H9 (cell line): Measurements from ENCODE around the gene SAA4. TPM values are rescaled to one million over a fixed set of nuclear protein-coding genes. Genes with fewer than 3 reads are reported as not detected.

Experiments
- DNase-seq: peaks from one replicate; pipeline ENCODE4 v3.0.0-alpha.2; 2017
- H2AFZ ChIP-seq: one replicate; pipeline ENCODE4 v1.6.1; 2013; ENCODE audit warnings: mild to moderate bottlenecking, low read length, control low read depth, moderate library complexity
- H2AK5ac ChIP-seq: 2 replicates; pipeline ENCODE4 v1.6.1; 2013; ENCODE audit warnings: low read length, control low read depth, mixed read lengths; ENCODE audit not compliant: insufficient read length
- H2BK120ac ChIP-seq: one replicate; pipeline ENCODE4 v1.6.1; 2013; ENCODE audit warnings: low read depth, mild to moderate bottlenecking, low read length, control low read depth, inconsistent platforms; ENCODE audit not compliant: poor library complexity, severe bottlenecking
- H2BK12ac ChIP-seq: 2 replicates; pipeline ENCODE4 v1.6.1; 2013; ENCODE audit warnings: low read length, control low read depth, mixed read lengths, low read depth; ENCODE audit not compliant: insufficient read length
- H2BK15ac ChIP-seq: 2 replicates; pipeline ENCODE4 v1.6.1; 2013; ENCODE audit warnings: low read depth, low read length, control low read depth
- H2BK20ac ChIP-seq: one replicate; pipeline ENCODE4 v1.6.1; 2013; ENCODE audit warnings: low read depth, mild to moderate bottlenecking, low read length, control low read depth, inconsistent platforms; ENCODE audit not compliant: poor library complexity, severe bottlenecking
- H2BK5ac ChIP-seq: 2 replicates; pipeline ENCODE4 v1.6.1; 2013; ENCODE audit warnings: low read length, control low read depth, mixed read lengths; ENCODE audit not compliant: insufficient read length
- H3K14ac ChIP-seq: 2 replicates; pipeline ENCODE4 v1.6.1; 2013; ENCODE audit warnings: low read length, control low read depth; ENCODE audit not compliant: insufficient read depth
- H3K18ac ChIP-seq: 2 replicates; pipeline ENCODE4 v1.6.1; 2013; ENCODE audit warnings: low read depth, mild to moderate bottlenecking, mixed read lengths, low read length, control low read depth; ENCODE audit not compliant: insufficient read length
- H3K23ac ChIP-seq: 2 replicates; pipeline ENCODE4 v1.6.1; 2013; ENCODE audit warnings: low read length, control low read depth, mixed read lengths, low read depth; ENCODE audit not compliant: insufficient read length
- H3K23me2 ChIP-seq: 2 replicates; pipeline ENCODE4 v1.6.1; 2013; ENCODE audit warnings: low read depth, mild to moderate bottlenecking, mixed read lengths, low read length, control low read depth; ENCODE audit not compliant: insufficient read length, poor library complexity, severe bottlenecking
- H3K27ac ChIP-seq: 2 replicates; pipeline ENCODE4 v1.5.1; 2013; ENCODE audit warnings: low read length, control low read depth, mixed read lengths, low read depth; ENCODE audit not compliant: insufficient read length
- H3K27me3 ChIP-seq: 2 replicates; pipeline ENCODE4 v1.6.1; 2013; ENCODE audit warnings: low read length, control low read depth, inconsistent platforms; ENCODE audit not compliant: insufficient read depth
- H3K4ac ChIP-seq: 2 replicates; pipeline ENCODE4 v1.6.1; 2013; ENCODE audit warnings: low read depth, mild to moderate bottlenecking, control low read depth, inconsistent platforms, low read length, moderate library complexity
- H3K4me1 ChIP-seq: 2 replicates; pipeline ENCODE4 v1.6.1; 2013; ENCODE audit warnings: low read length, control low read depth, inconsistent platforms; ENCODE audit not compliant: insufficient read depth
- H3K4me2 ChIP-seq: 2 replicates; pipeline ENCODE4 v1.6.1; 2013; ENCODE audit warnings: low read length, control low read depth, mixed read lengths; ENCODE audit not compliant: insufficient read length, insufficient read depth
- H3K56ac ChIP-seq: 2 replicates; pipeline ENCODE4 v1.6.1; 2013; ENCODE audit warnings: low read depth, mild to moderate bottlenecking, mixed read lengths, low read length, control low read depth; ENCODE audit not compliant: insufficient read length
- H3K79me1 ChIP-seq: 2 replicates; pipeline ENCODE4 v1.6.1; 2013; ENCODE audit warnings: low read depth, mild to moderate bottlenecking, moderate library complexity, low read length, control low read depth, inconsistent platforms; ENCODE audit not compliant: insufficient read depth, poor library complexity, severe bottlenecking
- H3K79me2 ChIP-seq: 2 replicates; pipeline ENCODE4 v1.6.1; 2013; ENCODE audit warnings: low read length, control low read depth, inconsistent platforms; ENCODE audit not compliant: insufficient read depth
- H3K9ac ChIP-seq: 2 replicates; pipeline ENCODE4 v1.6.1; 2013; ENCODE audit warnings: low read length, control low read depth, mixed read lengths; ENCODE audit not compliant: insufficient read length; ENCODE audit errors: extremely low read depth
- H3K9me3 ChIP-seq: one replicate; pipeline ENCODE4 v1.6.1; 2013; ENCODE audit warnings: low read depth, low read length, inconsistent platforms; ENCODE audit not compliant: control insufficient read depth
- H3T11ph ChIP-seq: one replicate; pipeline ENCODE4 v1.6.1; 2013; ENCODE audit warnings: mild to moderate bottlenecking, low read length, control low read depth, inconsistent platforms
- H4K20me1 ChIP-seq: one replicate; pipeline ENCODE4 v1.6.1; 2013; ENCODE audit not compliant: control insufficient read depth, insufficient read length, insufficient read depth
- H4K5ac ChIP-seq: 2 replicates; pipeline ENCODE4 v1.6.1; 2013; ENCODE audit warnings: low read depth, mild to moderate bottlenecking, mixed read lengths, low read length, control low read depth; ENCODE audit not compliant: insufficient read length
- H4K8ac ChIP-seq: replicated peaks from 2 replicates; pipeline ENCODE4 v1.6.1; 2013; ENCODE audit warnings: low read length, control low read depth, mixed read lengths, low read depth; ENCODE audit not compliant: insufficient read length
- H4K91ac ChIP-seq: 2 replicates; pipeline ENCODE4 v1.6.1; 2013; ENCODE audit warnings: low read depth, mild to moderate bottlenecking, moderate library complexity, mixed read lengths, low read length, control low read depth; ENCODE audit not compliant: insufficient read length
- H3K27ac Mint-ChIP-seq, 3 experiments: 2 replicates in 2 of 3; 3 replicates in 1 of 3; pipeline ENCODE4 v1.8.0; 2020 to 2021; ENCODE audit warnings: mixed read lengths in 3 of 3, mild to moderate bottlenecking in 1 of 3, moderate library complexity in 1 of 3
- H3K27me3 Mint-ChIP-seq: 2 replicates; pipeline ENCODE4 v1.8.0; 2021; ENCODE audit warnings: low read depth, mild to moderate bottlenecking, moderate library complexity, mixed read lengths
- H3K36me3 Mint-ChIP-seq, 3 experiments: 2 replicates in 2 of 3; 3 replicates in 1 of 3; pipeline ENCODE4 v1.8.0; 2020 to 2021; ENCODE audit warnings: low read depth in 3 of 3, mixed read lengths in 3 of 3; ENCODE audit not compliant: insufficient read depth in 1 of 3
- H3K4me1 Mint-ChIP-seq, 2 experiments: 2 replicates each; pipeline ENCODE4 v1.8.0; 2020; ENCODE audit warnings: mixed read lengths in 2 of 2
- H3K4me3 Mint-ChIP-seq, 2 experiments: 2 replicates in 1 of 2; 3 replicates in 1 of 2; pipeline ENCODE4 v1.8.0; 2020 to 2021; ENCODE audit warnings: mild to moderate bottlenecking in 2 of 2, mixed read lengths in 2 of 2, moderate library complexity in 1 of 2
- H3K9me3 Mint-ChIP-seq, 2 experiments: 2 replicates in 1 of 2; 3 replicates in 1 of 2; pipeline ENCODE4 v1.8.0; 2020; ENCODE audit warnings: mild to moderate bottlenecking in 2 of 2, mixed read lengths in 2 of 2, moderate library complexity in 1 of 2
- CTCF ChIP-seq: fragments of 200-600 bp; sonication (generic); conservative IDR thresholded peaks from 3 replicates; pipeline ENCODE4 v1.8.0; 2021; ENCODE audit warnings: antibody characterized with exemption, mild to moderate bottlenecking
- WGBS: extraction: QIAGEN DNeasy Blood & Tissue Kit; methylation state at CpG from one replicate; pipeline ENCODE4 v1.1.7; 2013; ENCODE audit warnings: missing lambda C conversion rate, low lambda C conversion rate, mixed read lengths; ENCODE audit not compliant: insufficient read length; ENCODE audit errors: extremely low coverage; 5-methylcytosine and 5-hydroxymethylcytosine counted together
- total RNA-seq: library from RNA; stranded (reverse); gene quantifications from 2 replicates; pipeline ENCODE4 v1.2.1, GENCODE V29; 2021

The SAA4 gene
- total RNA-seq, 1 experiment from 2014 or later: not detected

GRCh38 chr11:18196532-18196931 is 40.1 kb downstream of the SAA4 start:
- no peak overlapping the region for H4K5ac ChIP-seq

More at GRCh38 chr11:18196532-18196931, 40.1 kb downstream of the SAA4 start:
- no peak overlapping the region for H2BK15ac ChIP-seq
- H3K14ac ChIP-seq: no peak overlapping the region
- H3K23ac ChIP-seq: no peak overlapping the region
- no peak for DNase-seq
- H3T11ph ChIP-seq: no peak overlapping the region
- no peak for TF ChIP-seq CTCF
- Mint-ChIP-seq H3K27ac (no peak overlapping the region), H3K36me3 (no peaks in the 10 kb centered on the region), H3K27me3 (peaks cover 1% of the 10 kb centered on the region), H3K4me1 (peaks cover 8 to 10% of the 10 kb centered on the region in 2 experiments), H3K9me3 (no peaks in the 10 kb centered on the region), H3K4me3 (no peak overlapping the region)
- no peak overlapping the region for H3K27ac ChIP-seq
- no peak overlapping the region for H2BK20ac ChIP-seq
- H3K9ac ChIP-seq: no peak overlapping the region
- no peak overlapping the region for H2AFZ ChIP-seq
- no peaks in the 10 kb centered on the region for H4K20me1 ChIP-seq
- no peak overlapping the region for H4K8ac ChIP-seq
- no peak overlapping the region for H4K91ac ChIP-seq
- no peaks in the 10 kb centered on the region for H3K79me2 ChIP-seq
- no peaks in the 10 kb centered on the region for H3K27me3 ChIP-seq
- WGBS: no CpG with 5 or more reads among the region's 2 CpGs
- H3K4ac ChIP-seq: no peak overlapping the region
- H2BK120ac ChIP-seq: no peak overlapping the region
- H2AK5ac ChIP-seq: no peak overlapping the region
- H3K23me2 ChIP-seq: no peaks in the 10 kb centered on the region
- H2BK12ac ChIP-seq: no peak overlapping the region
- peaks cover 3% of the 10 kb centered on the region; the same call in 1 of the 2 replicates for H3K4me1 ChIP-seq
- H3K9me3 ChIP-seq: no peaks in the 10 kb centered on the region
- no peak overlapping the region for H3K56ac ChIP-seq
- H2BK5ac ChIP-seq: no peak overlapping the region
- H3K4me2 ChIP-seq: no peak overlapping the region
- H3K18ac ChIP-seq: no peak overlapping the region
- H3K79me1 ChIP-seq: no peaks in the 10 kb centered on the region
